ENCODE data around the gene FAM13B.
"Not testable (repeated sequence)": the region's sequence is repeated elsewhere in the genome, so short reads cannot be mapped to it uniquely, and the experiment has no call there.

Gene FAM13B

DNA sequence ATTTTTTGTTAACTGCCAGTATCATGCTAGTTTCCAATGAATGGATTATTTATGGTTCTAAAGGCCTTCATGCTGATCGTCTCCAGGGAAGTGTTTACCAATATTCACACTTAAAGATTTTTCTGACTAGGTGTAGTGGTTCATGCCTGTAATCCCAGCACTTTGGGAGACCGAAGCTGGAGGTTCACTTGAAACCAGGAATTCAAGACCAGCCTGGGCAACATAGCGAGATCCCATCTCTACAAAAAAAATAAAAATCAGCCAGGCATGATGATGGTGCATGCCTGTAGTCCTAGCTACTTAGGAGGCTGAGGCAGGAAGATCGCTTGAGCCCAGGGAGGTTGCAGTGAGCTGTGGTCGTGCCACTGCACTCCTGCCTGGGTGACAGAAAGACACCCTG is 43.5 kb downstream of the FAM13B start:
- no peak for DNase-seq (ENCODE audit: low read depth in 1 of 2, low spot score in 1 of 2)

DNA sequence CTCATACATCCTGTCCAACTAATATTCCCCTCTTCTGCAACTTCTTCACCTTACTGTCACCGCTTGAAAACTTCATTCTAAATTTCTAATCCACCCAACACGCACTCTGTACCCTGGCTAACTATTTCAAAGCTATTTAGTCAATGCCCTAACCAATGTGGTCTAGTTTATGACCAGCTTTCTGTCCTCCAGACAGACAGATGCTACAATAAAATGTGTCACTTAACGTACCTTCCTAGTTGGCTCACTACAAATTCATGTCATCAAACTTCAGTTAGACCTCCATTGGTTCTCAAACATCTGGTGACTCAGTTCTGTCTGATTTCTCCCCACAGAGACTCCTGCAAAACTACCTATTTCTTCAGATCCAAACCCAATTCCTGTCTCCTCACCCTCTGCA is 57.7 kb downstream of the FAM13B start:
- DNase-seq (ENCODE audit: low read depth in 1 of 2, low spot score in 1 of 2) = no peak

DNA sequence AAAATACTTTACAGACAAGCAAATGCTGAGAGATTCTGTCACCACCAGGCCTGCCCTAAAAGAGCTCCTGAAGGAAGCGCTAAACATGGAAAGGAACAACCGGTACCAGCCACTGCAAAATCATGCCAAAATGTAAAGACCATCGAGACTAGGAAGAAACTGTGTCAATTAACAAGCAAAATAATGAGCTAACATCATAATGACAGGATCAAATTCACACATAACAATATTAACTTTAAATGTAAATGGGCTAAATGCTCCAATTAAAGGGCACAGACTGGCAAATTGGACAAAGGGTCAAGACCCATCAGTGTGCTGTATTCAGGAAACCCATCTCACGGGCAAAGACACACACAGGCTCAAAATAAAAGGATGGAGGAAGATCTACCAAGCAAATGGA is 62.5 kb downstream of the FAM13B start:
- DNase-seq (ENCODE audit: low read depth in 1 of 2, low spot score in 1 of 2) = not testable (repeated sequence)

DNA sequence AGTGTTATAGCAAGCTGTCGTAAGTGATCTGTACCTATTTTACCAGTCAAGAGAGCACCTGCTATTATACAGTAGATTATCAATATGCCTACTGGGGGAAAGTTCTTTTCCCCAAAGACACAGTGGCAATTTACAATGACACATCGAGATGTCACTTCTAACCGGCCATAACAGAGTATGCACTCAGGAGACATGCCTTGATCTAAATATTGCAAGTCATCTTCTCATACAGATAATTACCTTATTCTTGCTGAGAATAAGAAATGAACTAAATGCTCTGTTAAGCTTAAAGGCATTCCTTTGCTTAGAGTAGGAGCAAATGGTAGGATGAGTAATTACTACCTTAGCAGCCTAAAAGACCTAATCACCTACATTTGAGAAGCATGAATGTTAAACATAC is 72.1 kb downstream of the FAM13B start:
- no peak for DNase-seq (ENCODE audit: low read depth in 1 of 2, low spot score in 1 of 2)

DNA sequence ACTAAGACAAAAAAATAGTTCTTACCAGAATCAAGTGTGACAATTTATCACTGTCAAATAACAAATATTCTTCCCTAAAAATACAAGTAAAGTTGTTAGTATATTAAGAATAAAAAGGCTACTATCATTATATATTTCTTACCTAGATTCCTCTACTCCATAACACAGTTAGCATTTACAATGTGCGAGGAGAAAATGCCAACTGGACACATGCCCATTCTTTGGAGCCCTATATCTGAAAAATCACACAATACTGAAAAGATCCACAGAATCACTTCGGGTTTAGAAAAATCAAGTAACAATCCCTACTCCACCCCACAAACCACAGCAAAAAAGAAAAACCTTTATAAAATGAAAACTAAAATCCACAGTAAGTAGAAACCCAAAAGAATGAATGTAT is 72.7 kb downstream of the FAM13B start:
- no peak for DNase-seq (ENCODE audit: low read depth in 1 of 2, low spot score in 1 of 2)

DNA sequence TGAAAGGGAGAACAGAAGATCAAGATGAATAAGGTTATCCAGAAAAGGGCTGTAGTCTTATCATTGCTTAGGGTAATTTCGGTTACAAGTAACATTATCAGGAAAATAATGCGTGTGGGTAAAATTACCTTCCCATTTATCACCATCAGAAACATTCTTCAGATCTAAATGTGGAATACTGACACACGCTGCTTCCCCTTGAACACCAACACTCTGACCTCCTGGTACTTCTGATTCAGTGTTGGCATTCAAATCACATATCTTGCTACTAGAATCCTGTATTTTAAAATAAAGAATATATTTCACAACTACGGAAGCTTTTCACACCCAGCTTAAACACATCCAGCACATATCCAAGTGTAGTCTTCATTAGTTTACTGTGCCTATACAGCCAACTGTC is 73.4 kb downstream of the FAM13B start:
- no peak for DNase-seq (ENCODE audit: low read depth in 1 of 2, low spot score in 1 of 2)

DNA sequence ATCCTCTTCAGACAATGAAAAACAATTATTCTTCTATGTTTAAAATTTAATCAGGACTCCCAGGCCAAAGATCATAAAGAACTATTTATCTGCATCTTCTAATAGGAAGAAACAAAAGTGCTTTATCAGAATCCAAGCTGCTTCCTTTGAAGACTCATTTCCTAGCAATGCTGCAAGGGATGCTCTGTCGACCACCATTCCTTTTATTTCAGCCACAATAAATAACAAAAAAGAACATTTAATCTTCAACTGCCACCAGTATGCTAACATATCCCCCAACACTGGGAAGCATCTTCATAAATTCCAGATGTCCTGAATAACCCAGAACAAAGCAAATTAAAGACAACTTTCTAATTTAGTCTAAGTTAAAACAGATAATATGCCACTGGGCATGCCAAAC is 74.9 kb downstream of the FAM13B start:
- DNase-seq (ENCODE audit: low read depth in 1 of 2, low spot score in 1 of 2) = no peak

DNA sequence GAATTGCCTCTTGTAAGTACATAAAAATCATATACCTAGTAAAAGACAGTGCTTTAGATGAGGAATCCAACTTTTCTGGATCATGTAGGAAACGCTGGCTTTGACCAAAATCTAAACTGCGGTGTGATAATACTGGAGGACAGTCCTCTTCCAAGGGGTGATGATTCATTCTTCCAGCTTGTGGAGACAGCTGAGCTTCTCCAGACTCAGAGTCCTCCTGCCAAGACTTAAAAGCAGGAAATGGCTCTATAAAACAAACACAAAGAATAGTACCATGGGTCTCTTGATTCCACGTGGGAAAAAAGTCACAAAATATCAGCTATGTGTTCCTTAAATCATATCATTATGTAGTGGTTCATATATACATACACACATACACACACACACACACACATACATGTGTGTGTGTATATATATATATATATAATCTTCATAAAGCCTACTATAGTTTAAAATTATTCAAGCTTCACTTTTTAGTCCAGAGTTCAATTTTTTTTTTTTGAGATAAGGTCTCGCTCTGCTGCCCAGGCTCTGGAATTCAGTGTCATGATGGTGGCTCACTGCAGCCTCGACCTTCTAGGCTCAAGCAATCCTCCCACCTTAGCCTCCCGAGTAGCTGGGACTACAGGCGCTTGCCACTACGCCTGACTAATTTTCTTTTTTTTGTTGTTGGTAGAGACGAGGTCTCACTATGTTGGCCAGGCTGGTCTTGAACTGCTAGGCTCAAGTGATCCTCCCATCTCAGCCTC is 78.6 kb downstream of the FAM13B start:
- DNase-seq (ENCODE audit: low read depth in 1 of 2, low spot score in 1 of 2) = no peak

DNA sequence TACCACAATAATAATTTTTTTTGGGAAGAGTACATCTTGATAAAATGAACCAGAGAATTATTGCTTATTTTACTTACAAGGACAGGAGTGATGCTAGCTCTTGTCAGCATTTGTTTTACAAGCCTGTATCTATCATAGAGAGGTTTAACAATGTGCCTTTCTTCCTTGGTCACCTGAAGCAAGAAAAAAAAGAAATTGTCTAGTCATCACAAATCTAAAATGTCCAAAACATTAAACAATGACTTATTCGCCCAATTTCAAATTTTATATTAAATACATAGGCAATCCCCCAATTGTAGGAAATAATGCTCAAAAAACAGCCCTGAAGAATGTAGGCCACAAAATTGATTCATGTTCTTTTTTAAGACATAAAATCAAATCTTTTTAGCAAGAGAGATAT is 87.1 kb downstream of the FAM13B start:
- DNase-seq (ENCODE audit: low read depth in 1 of 2, low spot score in 1 of 2) = no peak

DNA sequence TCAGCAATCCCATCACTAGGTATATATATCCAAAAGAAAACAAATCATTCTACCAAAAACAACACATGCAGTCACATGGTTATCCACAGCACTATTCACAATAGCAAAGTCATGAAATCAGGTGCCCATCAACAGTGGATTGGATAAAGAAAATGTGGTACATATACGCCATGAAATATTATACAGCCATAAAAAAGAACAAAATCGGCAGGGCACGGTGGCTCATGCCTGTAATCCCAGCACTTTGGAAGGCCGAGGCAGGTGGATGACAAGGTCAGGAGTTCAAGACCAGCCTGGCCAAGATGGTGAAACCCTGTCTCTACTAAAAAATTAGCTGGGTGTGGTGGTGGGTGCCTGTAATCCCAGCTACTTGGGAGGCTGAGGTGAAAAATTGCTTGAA is 88.6 kb downstream of the FAM13B start:
- not testable (repeated sequence) for DNase-seq (ENCODE audit: low read depth in 1 of 2, low spot score in 1 of 2)

DNA sequence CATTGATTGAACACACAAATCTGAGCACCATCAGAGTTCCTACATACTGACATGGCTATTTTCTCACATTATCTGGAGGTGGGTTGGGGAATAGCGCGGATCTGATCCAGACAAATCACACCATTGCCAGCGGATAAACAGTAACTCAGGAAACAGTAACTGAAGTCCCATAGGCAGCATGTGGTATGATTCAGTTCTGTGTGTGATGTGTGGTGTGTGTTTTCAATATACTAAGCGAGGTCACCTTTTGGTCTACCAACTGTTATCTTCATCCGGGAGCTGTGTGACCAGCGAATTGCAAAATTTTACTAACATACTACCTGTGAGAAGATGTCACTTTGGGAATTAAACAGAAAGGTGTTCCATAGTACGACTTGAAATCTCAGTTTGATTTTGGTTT is 93.5 kb downstream of the FAM13B start:
- DNase-seq (ENCODE audit: low read depth in 1 of 2, low spot score in 1 of 2) = no peak

DNA sequence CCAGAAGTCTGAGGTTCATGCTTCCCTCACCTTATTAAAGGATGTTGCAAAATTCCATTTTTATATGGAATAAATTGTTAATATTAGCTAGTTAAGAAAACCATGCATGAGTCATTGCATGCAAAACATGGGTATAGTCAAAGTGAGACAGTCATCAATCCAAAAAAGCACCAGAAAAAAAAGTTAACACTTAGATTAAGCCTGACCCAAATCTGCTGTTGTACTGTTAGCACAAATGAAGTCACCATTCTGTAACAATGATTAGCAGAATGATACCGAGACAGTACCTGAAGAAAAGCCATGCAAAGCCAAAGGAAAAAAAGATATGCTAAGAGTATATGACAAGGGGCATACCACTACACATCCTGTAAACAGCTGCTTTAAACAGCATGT is 94.1 kb downstream of the FAM13B start:
- DNase-seq (ENCODE audit: low read depth in 1 of 2, low spot score in 1 of 2) = peak in 1 of 2 donors; percentile 4

DNA sequence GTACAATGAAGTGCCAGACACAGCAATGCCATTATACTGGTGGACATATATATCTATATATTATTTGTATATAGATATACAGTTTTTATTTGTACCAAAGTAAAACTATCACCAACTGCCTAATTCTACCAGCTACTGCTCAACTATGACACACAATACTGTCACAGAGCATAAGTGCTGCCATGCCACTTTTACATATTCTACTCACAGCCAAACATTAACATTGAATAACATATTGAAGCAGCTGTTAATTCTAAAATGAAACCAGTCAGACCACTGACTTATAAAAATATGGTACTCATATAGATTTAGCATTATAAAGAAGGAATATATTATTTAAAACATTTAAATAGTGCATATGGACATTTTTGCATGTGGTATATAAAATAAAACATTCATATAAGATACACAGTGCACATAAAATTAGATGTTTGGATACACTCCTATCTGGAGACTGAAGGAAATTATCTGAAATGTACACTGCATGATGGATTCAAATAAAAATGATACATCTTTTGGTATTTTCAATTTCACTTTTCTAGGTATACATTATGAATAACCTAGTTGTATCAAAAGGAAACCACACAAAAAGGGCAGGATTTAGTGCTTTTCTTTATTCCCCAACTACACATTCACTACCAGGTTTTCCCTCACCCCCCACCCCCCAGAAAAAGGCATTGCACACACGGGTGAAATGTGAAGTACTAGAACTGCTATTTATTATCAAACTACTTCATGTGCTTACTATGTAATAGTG is 94.7 kb downstream of the FAM13B start:
- DNase-seq (ENCODE audit: low read depth in 1 of 2, low spot score in 1 of 2) = no peak

DNA sequence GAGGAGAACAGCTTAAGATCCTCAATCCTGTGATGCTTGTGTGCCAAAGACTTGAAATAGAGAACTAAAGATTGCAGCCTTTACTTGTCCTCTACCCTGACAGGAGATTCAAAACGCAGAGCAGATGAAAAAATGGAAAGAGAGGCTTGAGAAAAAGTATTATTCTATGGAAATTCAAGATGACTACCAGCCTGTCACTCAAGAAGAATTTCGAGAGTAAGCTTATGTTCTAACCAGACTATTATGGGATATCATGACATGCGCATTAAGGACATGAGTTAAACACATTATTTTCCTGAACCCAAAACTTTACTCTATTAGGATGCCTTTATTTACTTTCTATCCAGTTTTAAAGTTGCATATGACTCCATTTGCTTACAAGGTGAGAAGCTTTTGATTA is 97.2 kb downstream of the FAM13B start:
- no peak for DNase-seq (ENCODE audit: low read depth in 1 of 2, low spot score in 1 of 2)

DNA sequence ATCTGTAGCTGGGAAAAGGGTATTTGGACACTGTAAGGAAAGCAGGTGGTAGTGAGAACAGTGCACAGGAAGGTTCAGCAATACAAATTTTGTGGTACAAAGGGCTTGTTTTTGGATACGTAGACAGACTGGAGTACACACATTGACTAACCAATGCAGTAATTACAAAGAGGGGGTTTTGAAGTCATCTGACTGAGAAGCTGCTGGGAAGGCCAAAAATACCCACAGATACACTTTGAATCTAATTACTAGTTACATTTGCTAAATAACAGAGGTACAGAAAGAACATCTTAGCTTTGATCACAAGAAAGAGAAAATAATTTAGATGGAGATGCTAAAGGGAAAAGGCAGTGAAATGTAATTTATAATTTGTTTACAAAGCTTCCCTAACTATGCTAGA is 97.7 kb downstream of the FAM13B start:
- DNase-seq (ENCODE audit: low read depth in 1 of 2, low spot score in 1 of 2) = no peak

DNA sequence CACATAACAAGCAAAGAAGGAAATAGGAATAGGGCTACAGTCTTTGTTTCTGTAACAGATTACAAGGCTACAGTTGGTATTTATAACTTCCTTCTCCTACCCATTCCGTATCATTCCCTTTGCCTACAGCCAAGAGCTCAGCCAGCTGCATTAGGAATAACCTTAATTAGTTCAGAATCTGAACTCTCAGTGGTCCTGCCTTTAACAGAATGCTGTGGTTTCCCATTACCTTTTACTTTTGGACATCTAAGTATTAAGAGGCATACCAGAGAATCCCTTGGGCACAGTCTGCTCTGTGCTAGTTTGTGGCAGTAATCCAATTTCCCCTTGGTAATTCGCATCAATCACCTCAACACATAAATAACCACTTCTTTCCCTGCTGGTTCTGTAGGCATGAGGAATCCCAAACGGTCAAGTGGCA is 99.4 kb downstream of the FAM13B start:
- DNase-seq (ENCODE audit: low read depth in 1 of 2, low spot score in 1 of 2) = no peak

DNA sequence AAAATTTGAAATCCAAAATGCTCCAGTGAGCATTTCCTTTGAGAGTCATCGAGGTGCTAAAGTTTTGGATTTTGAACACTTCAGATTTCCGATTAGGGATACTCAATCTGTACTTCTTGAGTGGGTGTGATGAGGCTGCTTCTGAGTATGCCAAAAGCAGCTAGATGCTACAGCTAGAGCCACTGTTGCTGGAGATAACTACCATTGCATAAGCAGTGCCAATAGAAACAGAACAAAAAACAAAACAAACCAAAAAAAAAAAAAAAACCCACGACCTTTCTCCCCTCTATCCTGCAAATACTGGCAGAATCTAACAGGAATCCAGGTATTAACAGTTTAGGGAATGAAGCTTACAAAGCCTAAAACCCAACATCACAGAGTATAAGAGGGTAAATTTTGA is 100.1 kb downstream of the FAM13B start:
- no peak for DNase-seq (ENCODE audit: low read depth in 1 of 2, low spot score in 1 of 2)

DNA sequence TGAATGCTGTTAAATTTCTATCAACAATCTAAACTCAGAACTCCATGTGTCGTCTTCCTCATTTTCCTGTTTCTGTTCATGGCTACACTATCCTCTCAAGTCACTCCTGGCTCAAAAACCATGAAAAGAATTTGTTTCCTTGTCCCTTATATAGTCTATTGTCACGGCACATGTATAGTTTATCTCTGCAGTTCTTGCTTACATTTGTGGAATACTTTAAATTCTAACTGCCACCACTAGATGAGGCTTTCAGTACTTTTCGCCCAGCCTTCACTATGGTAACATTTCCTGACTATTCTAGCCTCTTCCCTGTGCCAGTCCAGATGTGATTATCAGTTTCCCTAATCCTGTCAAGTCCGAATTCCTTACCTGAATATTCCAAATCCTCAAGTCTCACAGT is 109.0 kb downstream of the FAM13B start:
- no peak for DNase-seq (ENCODE audit: low read depth in 1 of 2, low spot score in 1 of 2)

DNA sequence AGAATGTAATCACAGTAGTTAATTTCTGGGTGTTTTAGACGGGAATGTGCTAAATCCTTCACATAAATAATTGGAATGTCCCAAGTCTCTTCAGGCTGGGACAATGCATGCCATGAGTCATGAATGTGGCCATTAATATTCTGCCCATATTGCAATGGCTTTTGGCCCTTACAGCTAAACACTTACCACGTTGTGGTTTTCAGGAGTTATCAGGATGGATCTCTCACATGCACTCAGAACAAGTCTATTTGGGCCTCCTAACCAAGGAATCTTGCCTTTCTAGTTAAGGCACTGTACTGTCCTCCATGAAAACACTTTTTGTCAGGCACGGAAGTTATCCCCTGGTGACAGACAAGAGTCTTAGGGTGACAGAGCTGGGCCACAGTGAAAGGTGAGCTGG is 110.9 kb downstream of the FAM13B start:
- DNase-seq (ENCODE audit: low read depth in 1 of 2, low spot score in 1 of 2) = no peak

DNA sequence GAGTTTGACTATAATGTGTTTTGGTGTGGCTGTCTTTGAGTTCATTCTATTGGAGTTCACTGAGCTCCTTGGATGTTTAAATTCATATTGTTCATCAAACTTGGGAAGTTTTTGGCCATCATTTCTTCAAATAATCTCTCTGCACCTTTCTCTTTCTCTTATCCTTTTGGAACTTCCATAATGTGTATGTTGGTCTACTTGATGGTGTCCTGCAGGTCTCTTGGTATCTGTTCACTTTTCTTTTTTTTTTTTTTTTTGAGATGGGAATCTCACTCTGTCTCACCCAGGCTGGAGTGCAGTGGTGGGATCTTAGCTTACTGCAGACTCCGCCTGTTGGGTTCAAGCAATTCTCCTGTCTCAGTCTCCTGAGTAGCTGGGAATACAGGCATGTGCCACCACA is 116.0 kb downstream of the FAM13B start:
- no peak for DNase-seq (ENCODE audit: low read depth in 1 of 2, low spot score in 1 of 2)

DNA sequence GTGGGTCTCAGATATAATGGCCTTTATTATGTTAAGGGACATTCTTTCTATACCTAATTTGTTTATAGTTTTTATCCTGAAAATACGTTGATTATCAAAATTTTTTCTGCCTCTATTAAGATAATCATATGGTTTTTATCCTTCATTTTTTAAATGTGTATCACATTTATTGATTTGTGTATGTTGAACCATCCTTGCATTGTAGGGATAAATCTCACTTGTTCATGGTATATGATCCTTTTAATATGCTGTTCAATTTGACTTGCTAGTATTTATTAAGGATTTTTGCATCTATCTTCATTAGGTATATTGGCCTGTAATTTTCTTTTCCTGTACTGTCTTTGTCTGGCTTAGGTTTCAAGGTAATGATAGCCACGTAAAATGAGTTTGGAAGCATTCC is 118.1 kb downstream of the FAM13B start:
- DNase-seq (ENCODE audit: low read depth in 1 of 2, low spot score in 1 of 2) = no peak

DNA sequence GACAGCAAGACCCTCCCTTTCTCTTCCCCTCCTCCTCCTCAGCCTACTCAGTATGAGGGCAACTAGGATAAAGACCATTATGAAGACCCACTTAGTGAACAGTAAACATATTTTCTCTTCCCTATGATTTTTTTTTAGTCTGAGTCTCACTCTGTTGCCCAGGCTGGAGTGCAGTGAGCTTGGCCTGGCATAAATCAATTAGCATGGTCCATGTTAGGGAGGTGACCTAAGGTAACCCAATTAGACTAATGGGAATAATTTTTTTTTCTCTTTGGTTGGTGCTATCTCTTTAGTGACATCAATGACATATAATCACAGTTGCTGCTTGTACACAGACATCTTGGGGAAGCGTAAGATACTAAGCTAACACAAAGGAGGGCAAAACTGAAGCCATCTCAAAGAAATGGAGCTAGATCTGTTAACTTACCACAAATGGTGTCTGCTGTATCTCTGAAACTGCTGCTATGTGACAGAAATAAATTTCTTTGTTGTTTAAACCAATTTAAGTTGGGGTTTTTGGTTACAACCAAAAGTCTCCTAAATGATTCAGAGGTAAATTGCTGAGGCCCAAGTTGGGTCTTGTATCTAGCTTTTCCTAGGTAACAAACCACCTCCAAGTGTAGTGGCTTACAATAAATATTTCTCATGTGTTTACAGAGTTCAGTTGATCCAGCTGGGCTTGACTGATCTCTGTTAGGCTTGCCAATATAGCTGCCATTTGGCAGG is 130.3 kb downstream of the FAM13B start:
- DNase-seq (ENCODE audit: low read depth in 1 of 2, low spot score in 1 of 2) = no peak

Data from activated CD4-positive, alpha-beta T cell treated with anti-CD3 and anti-CD28 coated beads, Interleukin-2, amount 50 U/mL, for 24 hours (primary cell).